Liver (tissue), 9 donors: ENCODE measurements around the gene YIPF1. TPM values are rescaled to one million over a fixed set of nuclear protein-coding genes. Genes with fewer than 3 reads are reported as not detected.

ENCODE experiments used
- DNase-seq: peaks from one replicate; pipeline ENCODE4 v3.0.0-alpha.2; 2017; ENCODE audit warnings: low spot score
- H3K27ac ChIP-seq, 2 donors: one replicate each; pipeline ENCODE4 v1.7.0; 2013; ENCODE audit warnings: inconsistent platforms in 2 of 2, low read length in 2 of 2, control low read depth in 1 of 2, low read depth in 1 of 2, mild to moderate bottlenecking in 1 of 2
- H3K27me3 ChIP-seq, 4 donors: one replicate each; pipeline versions ENCODE4 v1.6.1 to v1.7.0; 2013; ENCODE audit warnings: low read length in 3 of 4, inconsistent platforms in 1 of 4, mild to moderate bottlenecking in 1 of 4, moderate library complexity in 1 of 4; ENCODE audit not compliant: control insufficient read depth in 4 of 4, insufficient read depth in 4 of 4
- H3K36me3 ChIP-seq, 4 donors: one replicate each; pipeline versions ENCODE4 v1.6.1 to v1.7.0; 2013; ENCODE audit warnings: low read length in 3 of 4, mild to moderate bottlenecking in 3 of 4, low read depth in 1 of 4, moderate library complexity in 1 of 4; ENCODE audit not compliant: control insufficient read depth in 4 of 4, insufficient read depth in 3 of 4
- H3K4me1 ChIP-seq, 4 donors: one replicate each; pipeline versions ENCODE4 v1.6.1 to v1.7.0; 2013; ENCODE audit warnings: low read length in 3 of 4, mild to moderate bottlenecking in 3 of 4, moderate library complexity in 1 of 4; ENCODE audit not compliant: control insufficient read depth in 4 of 4, insufficient read depth in 4 of 4
- H3K4me3 ChIP-seq, 3 donors: one replicate each; pipeline versions ENCODE4 v1.6.1 to v1.7.0; 2013; ENCODE audit warnings: low read length in 3 of 3, control low read depth in 1 of 3, low read depth in 1 of 3, mild to moderate bottlenecking in 1 of 3
- H3K9ac ChIP-seq, 2 donors: one replicate each; pipeline ENCODE4 v1.7.0; 2013; ENCODE audit warnings: low read length in 2 of 2, mild to moderate bottlenecking in 2 of 2, moderate library complexity in 2 of 2, control low read depth in 1 of 2, low read depth in 1 of 2
- H3K9me3 ChIP-seq, 4 donors: one replicate each; pipeline versions ENCODE4 v1.6.1 to v1.7.0; 2013; ENCODE audit warnings: low read length in 3 of 4; ENCODE audit not compliant: control insufficient read depth in 4 of 4
- CTCF ChIP-seq: fragments of 150-350 bp; IDR thresholded peaks from 2 replicates; pipeline ENCODE4 v1.5.1; 2017; ENCODE audit warnings: improper control_type of control experiment, low read depth, low read length; ENCODE audit not compliant: missing input control
- EGR1 ChIP-seq, 2 donors: IDR thresholded peaks; 2 replicates each; pipeline ENCODE4 v1.6.1; 2016 to 2018; ENCODE audit warnings: antibody characterized with exemption in 2 of 2, low read depth in 2 of 2
- FOXA1 ChIP-seq: IDR thresholded peaks from 2 replicates; pipeline ENCODE4 v1.6.1; 2016; ENCODE audit warnings: antibody characterized with exemption
- FOXA2 ChIP-seq: IDR thresholded peaks from 2 replicates; pipeline ENCODE4 v1.6.1; 2016; ENCODE audit warnings: antibody characterized with exemption
- GABPA ChIP-seq, 2 donors: IDR thresholded peaks in 1 of 2; conservative IDR thresholded peaks in 1 of 2; 2 replicates each; pipeline ENCODE4 v1.6.1; 2016; ENCODE audit warnings: antibody characterized with exemption in 2 of 2, mild to moderate bottlenecking in 1 of 2, moderate library complexity in 1 of 2
- HNF4A ChIP-seq, 2 donors: conservative IDR thresholded peaks; 2 replicates each; pipeline ENCODE4 v1.6.1; 2016; ENCODE audit warnings: antibody characterized with exemption in 2 of 2, mild to moderate bottlenecking in 2 of 2
- HNF4G ChIP-seq: IDR thresholded peaks from 2 replicates; pipeline ENCODE4 v1.6.1; 2016; ENCODE audit warnings: antibody characterized with exemption
- JUND ChIP-seq, 2 donors: IDR thresholded peaks; 2 replicates each; pipeline ENCODE4 v1.6.1; 2016; ENCODE audit warnings: antibody characterized with exemption in 2 of 2
- MAX ChIP-seq: IDR thresholded peaks from 2 replicates; pipeline ENCODE4 v1.6.1; 2016; ENCODE audit warnings: antibody characterized with exemption
- NR2F2 ChIP-seq: IDR thresholded peaks from 2 replicates; pipeline ENCODE4 v1.6.1; 2016; ENCODE audit warnings: antibody characterized with exemption
- RAD21 ChIP-seq, 2 donors: IDR thresholded peaks; 2 replicates each; pipeline ENCODE4 v1.6.1; 2016; ENCODE audit warnings: antibody characterized with exemption in 2 of 2, mild to moderate bottlenecking in 2 of 2
- REST ChIP-seq: IDR thresholded peaks from 2 replicates; pipeline ENCODE4 v1.6.1; 2016; ENCODE audit warnings: antibody characterized with exemption, mild to moderate bottlenecking
- RXRA ChIP-seq, 2 donors: IDR thresholded peaks; 2 replicates each; pipeline ENCODE4 v1.6.1; 2017 to 2018; ENCODE audit warnings: antibody characterized with exemption in 2 of 2, mild to moderate bottlenecking in 1 of 2
- SP1 ChIP-seq: IDR thresholded peaks from 2 replicates; pipeline ENCODE4 v1.6.1; 2018; ENCODE audit warnings: antibody characterized with exemption, mild to moderate bottlenecking
- TAF1 ChIP-seq: conservative IDR thresholded peaks from 2 replicates; pipeline ENCODE4 v1.6.1; 2016; ENCODE audit warnings: antibody characterized with exemption, mild to moderate bottlenecking
- ZBTB33 ChIP-seq: IDR thresholded peaks from 2 replicates; pipeline ENCODE4 v1.6.1; 2016; ENCODE audit warnings: antibody characterized with exemption
- WGBS: extraction: QIAGEN DNeasy Blood & Tissue Kit; methylation state at CpG from one replicate; pipeline ENCODE4 v1.1.7; 2013; 5-methylcytosine and 5-hydroxymethylcytosine counted together
- polyA plus RNA-seq, 2 donors: library from polyadenylated mRNA; stranded (reverse) in 1 of 2; unstranded in 1 of 2; fragments of 200-250 nt in 1 of 2; fragments of >200 nt in 1 of 2; fragmentation: Nextera tagmentation in 1 of 2; extraction: Ambion mirVana in 1 of 2; gene quantifications; one replicate each; pipeline versions ENCODE4 v1.2.1 to v1.2.3, GENCODE V29; 2013 to 2015
- total RNA-seq, 2 donors: library from RNA; depleted of rRNA; stranded (reverse); fragments of >200 nt; gene quantifications; one replicate each; pipeline ENCODE4 v1.2.3, GENCODE V29; 2014
- donor health status: healthy.
- donor health status: healthy.
- donor health status: healthy.
- donor health status: healthy.
- donor health status: healthy.

Gene YIPF1
- total and polyA plus RNA-seq, 4 donors: 19.9 to 29.6 (median 28.1) TPM

- no peak for TF ChIP-seq FOXA2
- H3K27me3 ChIP-seq: no peaks in the 10 kb centered on the region
- no peak overlapping the region for H3K9ac ChIP-seq
- DNase-seq: no peak
- H3K4me3 ChIP-seq: no peak overlapping the region
- no peaks in the 10 kb centered on the region for H3K9me3 ChIP-seq
- H3K4me1 ChIP-seq: no peaks in the 10 kb centered on the region
- H3K36me3 ChIP-seq: peaks cover 2 to 6% (median 4%) of the 10 kb centered on the region in 4 donors
- H3K27ac ChIP-seq: no peak overlapping the region
- WGBS: 88% methylated on average over 5 of the region's 5 CpGs
These were observed 81.7 kb downstream of the YIPF1 start for GRCh38 chr1:53807916-53808315.

- no peak for DNase-seq
- Histone ChIP-seq H3K9me3 (no peaks in the 10 kb centered on the region), H3K27me3 (no peaks in the 10 kb centered on the region), H3K36me3 (peaks cover 2 to 13% (median 5%) of the 10 kb centered on the region in 4 donors), H3K27ac (no peak overlapping the region), H3K9ac (no peak overlapping the region), H3K4me1 (no peaks in the 10 kb centered on the region), H3K4me3 (no peak overlapping the region)
- TF ChIP-seq HNF4A (conservative IDR thresholded peaks at IDR 0.05) (no peak), GABPA (IDR thresholded peaks at IDR 0.05 in 1 of 2, conservative IDR thresholded peaks at IDR 0.05 in 1 of 2) (no peak), SP1 (no peak), HNF4G (no peak), JUND (IDR thresholded peaks at IDR 0.05) (no peak), FOXA1 (no peak), FOXA2 (no peak), REST (no peak)
- WGBS: 97% methylated on average over 3 of the region's 3 CpGs
These were observed 84.6 kb downstream of the YIPF1 start for GRCh38 chr1:53804791-53805505.

GRCh38 chr1:53804181-53804580 lies 85.4 kb downstream of the YIPF1 start:
- Histone ChIP-seq H3K27me3 (no peaks in the 10 kb centered on the region), H3K4me3 (no peak overlapping the region), H3K36me3 (peaks cover 2 to 13% (median 7%) of the 10 kb centered on the region in 4 donors), H3K9ac (no peak overlapping the region), H3K4me1 (no peaks in the 10 kb centered on the region), H3K9me3 (no peaks in the 10 kb centered on the region), H3K27ac (no peak overlapping the region)
- WGBS: 98% methylated on average over 7 of the region's 7 CpGs
- no peak for DNase-seq
- TF ChIP-seq ZBTB33: no peak
- no peak for TF ChIP-seq RAD21 (IDR thresholded peaks at IDR 0.05)
- no peak for TF ChIP-seq RXRA (IDR thresholded peaks at IDR 0.05)
- no peak for TF ChIP-seq MAX
- TF ChIP-seq HNF4A (conservative IDR thresholded peaks at IDR 0.05): no peak
- TF ChIP-seq TAF1: no peak
- TF ChIP-seq JUND (IDR thresholded peaks at IDR 0.05): no peak
- TF ChIP-seq NR2F2: no peak
- TF ChIP-seq GABPA (IDR thresholded peaks at IDR 0.05 in 1 of 2, conservative IDR thresholded peaks at IDR 0.05 in 1 of 2): no peak
- TF ChIP-seq CTCF: no peak
- no peak for TF ChIP-seq REST
- TF ChIP-seq SP1: no peak
- TF ChIP-seq EGR1 (IDR thresholded peaks at IDR 0.05; ENCODE audit: low read depth in 2 of 2): no peak
- no peak for TF ChIP-seq HNF4G
- no peak for TF ChIP-seq FOXA2
